Skeletal muscle satellite cell (primary cell): Measurements from ENCODE around the gene MANSC1.
"Not testable (repeated sequence)": the region's sequence is repeated elsewhere in the genome, so short reads cannot be mapped to it uniquely, and the experiment has no call there.

ENCODE experiments used
- H3K27me3 ChIP-seq: 2 replicates; pipeline ENCODE4 v1.7.0; 2013; ENCODE audit warnings: low read length; ENCODE audit not compliant: control insufficient read depth, insufficient read depth
- H3K36me3 ChIP-seq: 2 replicates; pipeline ENCODE4 v1.7.0; 2013; ENCODE audit warnings: mild to moderate bottlenecking, control low read depth, low read length; ENCODE audit not compliant: insufficient read depth
- H3K4me1 ChIP-seq: 2 replicates; pipeline ENCODE4 v1.7.0; 2013; ENCODE audit warnings: low read length; ENCODE audit not compliant: control insufficient read depth, insufficient read depth
- H3K4me2 ChIP-seq: 2 replicates; pipeline ENCODE4 v1.7.0; 2013; ENCODE audit warnings: mild to moderate bottlenecking, low read length
- H3K4me3 ChIP-seq: 2 replicates; pipeline ENCODE4 v1.7.0; 2013; ENCODE audit warnings: low read length
- H3K9ac ChIP-seq: 2 replicates; pipeline ENCODE4 v1.7.0; 2013; ENCODE audit warnings: mild to moderate bottlenecking, low read depth, low read length, moderate library complexity
- H3K9me3 ChIP-seq: replicated peaks from 2 replicates; pipeline ENCODE4 v1.7.0; 2013; ENCODE audit warnings: mild to moderate bottlenecking, control low read depth, low read length

Gene MANSC1

DNA sequence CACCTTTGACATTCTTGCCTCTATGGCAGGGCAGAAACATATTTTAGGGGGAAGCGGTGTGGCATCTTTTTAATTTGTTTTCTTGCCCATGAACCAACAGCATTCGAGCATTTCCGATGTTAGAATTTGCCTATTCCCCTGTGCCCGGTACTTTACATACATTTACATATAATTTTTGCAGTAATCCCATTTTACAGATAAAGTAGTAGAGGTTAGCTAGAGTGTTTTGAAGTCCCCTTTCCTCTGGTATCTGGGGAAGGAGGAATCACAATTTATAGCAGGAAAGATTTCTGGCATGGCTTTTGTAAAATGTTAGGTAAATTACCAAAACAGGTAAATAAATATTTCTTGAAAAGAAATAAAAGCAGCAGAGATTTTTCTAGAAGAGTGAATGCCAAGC lies 8.5 kb upstream of the MANSC1 start:
- H3K27me3 ChIP-seq = no peaks in the 10 kb centered on the region
- peak overlapping the region; percentile 80 for H3K4me2 ChIP-seq
- no peak overlapping the region for H3K4me3 ChIP-seq
- no peaks in the 10 kb centered on the region for H3K36me3 ChIP-seq
- peak overlapping the region; percentile 90 for H3K9ac ChIP-seq
- H3K4me1 ChIP-seq = peaks cover 14% of the 10 kb centered on the region
- no peaks in the 10 kb centered on the region for H3K9me3 ChIP-seq

DNA sequence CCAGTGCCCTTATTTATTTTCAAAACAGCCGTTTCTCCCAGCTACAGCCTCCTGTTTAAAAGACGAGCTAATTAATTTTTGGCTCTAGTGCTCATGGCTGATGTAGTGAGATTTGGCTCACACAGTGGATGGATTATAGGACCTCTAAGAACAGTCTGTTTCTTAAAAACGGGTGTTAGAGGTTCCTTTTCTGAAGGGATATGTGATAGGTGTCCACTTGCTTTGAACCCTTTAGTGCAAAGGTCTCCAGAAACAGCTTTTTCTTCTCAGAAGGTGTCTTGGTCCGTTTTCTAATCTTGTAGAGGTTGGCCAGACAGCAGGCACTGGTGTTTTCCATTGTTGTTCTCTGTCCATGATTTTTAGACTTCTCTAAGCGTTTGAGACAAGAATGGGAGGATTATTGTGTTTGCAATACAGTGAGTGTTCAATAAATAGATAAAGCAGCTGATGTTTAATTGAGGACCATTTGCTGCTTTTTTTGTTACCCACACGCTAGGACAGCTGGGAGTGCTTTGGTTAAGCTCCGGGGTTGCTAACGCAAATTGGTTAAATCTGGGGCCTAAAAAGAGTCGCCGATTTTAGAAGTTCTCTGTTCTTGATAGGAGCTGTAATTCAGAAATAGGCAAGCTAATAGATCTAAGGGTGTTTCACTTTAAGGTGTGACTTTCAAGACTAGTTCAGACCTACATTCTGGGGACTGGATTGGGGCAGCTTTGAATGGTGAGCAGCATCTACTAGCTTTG lies 7.8 kb upstream of the MANSC1 start:
- Histone ChIP-seq H3K36me3 (no peaks in the 10 kb centered on the region), H3K9ac (peak overlapping the region; percentile 90), H3K4me3 (peak overlapping the region; percentile 99), H3K4me2 (peak overlapping the region; percentile 80), H3K4me1 (peaks cover 14% of the 10 kb centered on the region), H3K9me3 (no peaks in the 10 kb centered on the region), H3K27me3 (no peaks in the 10 kb centered on the region)

DNA sequence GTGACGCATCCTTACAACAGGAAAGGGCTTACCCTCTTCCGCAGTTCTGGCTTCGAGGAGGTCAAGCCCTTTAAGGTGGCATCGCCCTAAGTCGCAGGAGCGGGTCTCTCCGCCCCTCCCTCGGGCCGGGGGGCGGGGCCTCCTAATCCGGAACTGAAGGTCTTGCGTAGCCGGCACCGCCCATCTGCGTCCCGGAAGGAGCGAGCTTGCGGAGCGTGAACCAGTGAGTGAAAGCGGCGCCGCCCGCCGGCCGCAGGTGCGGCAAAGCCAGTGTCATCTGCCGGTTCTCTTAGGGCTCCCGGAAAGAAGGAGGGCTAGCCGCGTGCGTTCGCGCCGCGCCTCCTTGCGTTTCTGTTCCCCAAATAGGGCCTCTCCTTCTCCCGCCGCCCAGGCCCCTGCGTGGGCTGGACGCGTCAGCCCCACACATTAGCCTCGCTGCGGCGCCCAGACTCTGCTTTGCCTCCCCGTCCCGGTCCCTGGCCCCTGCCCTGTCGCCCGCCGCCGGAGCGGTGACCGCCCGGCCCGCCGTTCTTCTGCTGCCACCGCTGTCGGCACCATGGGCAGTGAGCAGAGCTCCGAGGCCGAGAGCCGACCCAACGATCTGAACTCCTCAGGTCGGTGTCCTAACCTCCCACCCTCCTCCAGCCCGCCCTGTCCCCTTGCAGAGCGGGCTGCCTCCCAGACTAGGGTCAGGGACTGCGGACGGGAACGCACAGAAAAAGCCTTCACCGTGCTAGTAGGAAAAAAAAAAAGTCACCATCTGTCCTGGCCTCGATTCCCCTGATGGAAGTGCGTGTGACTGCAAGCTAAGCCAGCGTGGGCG lies 7.1 kb upstream of the MANSC1 start, which contains the start of gene BORCS5:
TSS of gene BORCS5 (plus strand) at position 183 of the 823 bp plus-strand sequence. CDS start at position 557, 374 bp downstream.
- H3K4me3 ChIP-seq = peak within 1 kb of the TSS; percentile 99
- H3K4me2 ChIP-seq = peak within 1 kb of the TSS; percentile 80
- H3K9me3 ChIP-seq = no peaks in the 10 kb centered on the region
- H3K4me1 ChIP-seq = peaks cover 14% of the 10 kb centered on the region
- H3K27me3 ChIP-seq = no peaks in the 10 kb centered on the region
- H3K36me3 ChIP-seq = no peaks in the 10 kb centered on the region
- peak within 1 kb of the TSS; percentile 90 for H3K9ac ChIP-seq

DNA sequence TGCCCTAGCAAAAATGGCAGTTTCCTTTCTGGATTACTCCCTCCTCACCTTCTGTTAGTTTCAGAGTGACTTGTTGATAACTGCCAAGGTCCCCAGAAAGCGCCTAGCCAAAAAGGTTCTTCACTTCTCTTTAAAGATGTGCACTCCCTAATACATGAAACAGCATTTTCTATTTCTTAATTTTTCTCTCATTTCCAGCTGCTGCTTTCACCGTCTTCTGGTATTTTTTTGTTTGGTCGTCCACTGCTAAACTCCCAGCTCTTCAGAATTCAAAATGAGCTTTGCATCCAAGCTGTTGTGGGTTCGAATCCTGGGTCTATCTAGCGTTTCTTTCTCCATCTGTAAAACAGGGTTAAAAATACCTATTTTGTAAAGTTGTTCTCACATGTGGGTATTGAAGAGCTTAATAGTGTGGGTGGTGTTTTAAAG lies 6.4 kb upstream of the MANSC1 start:
- Histone ChIP-seq H3K27me3 (no peaks in the 10 kb centered on the region), H3K9ac (peak overlapping the region; percentile 90), H3K4me2 (peak overlapping the region; percentile 80), H3K36me3 (no peaks in the 10 kb centered on the region), H3K4me3 (peak overlapping the region; percentile 99), H3K9me3 (no peaks in the 10 kb centered on the region), H3K4me1 (peaks cover 14% of the 10 kb centered on the region)

DNA sequence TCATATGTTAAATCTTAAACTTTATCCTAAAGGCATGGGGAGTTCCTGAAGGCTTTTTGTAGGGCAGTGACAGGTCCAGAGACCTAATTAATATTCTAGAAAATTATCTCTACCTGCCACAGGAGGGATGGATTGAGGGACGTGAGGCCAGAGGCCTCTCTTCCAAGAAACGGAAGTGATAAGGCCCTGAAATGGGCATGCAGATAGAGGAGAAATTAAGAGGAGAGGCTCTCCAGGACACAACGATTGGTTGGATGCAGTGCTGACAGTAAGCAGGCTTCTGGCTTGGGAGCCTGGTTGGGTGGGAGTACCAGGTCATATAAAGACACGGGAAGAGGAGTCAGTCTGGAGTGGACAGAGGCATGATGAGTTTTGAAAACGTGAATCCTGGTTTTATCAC lies 3.8 kb upstream of the MANSC1 start:
- Histone ChIP-seq H3K9me3 (no peaks in the 10 kb centered on the region), H3K36me3 (no peaks in the 10 kb centered on the region), H3K4me3 (no peak overlapping the region), H3K4me1 (peaks cover 14% of the 10 kb centered on the region), H3K9ac (no peak overlapping the region), H3K27me3 (peaks cover 3% of the 10 kb centered on the region), H3K4me2 (no peak overlapping the region)

GRCh38 chr12:12353276-12353675 lies 3.2 kb upstream of the MANSC1 start:
- Histone ChIP-seq H3K4me1 (peaks cover 10% of the 10 kb centered on the region), H3K27me3 (peaks cover 3% of the 10 kb centered on the region), H3K9ac (no peak overlapping the region), H3K4me2 (no peak overlapping the region), H3K4me3 (no peak overlapping the region), H3K9me3 (no peaks in the 10 kb centered on the region), H3K36me3 (no peaks in the 10 kb centered on the region)

GRCh38 chr12:12351468-12352185 lies 1.6 kb upstream of the MANSC1 start:
- not testable (repeated sequence) for H3K9ac ChIP-seq, H3K4me1 ChIP-seq, H3K4me3 ChIP-seq, H3K36me3 ChIP-seq, H3K27me3 ChIP-seq, H3K9me3 ChIP-seq, H3K4me2 ChIP-seq

- peaks cover 3% of the 10 kb centered on the region for H3K27me3 ChIP-seq
- H3K36me3 ChIP-seq = no peaks in the 10 kb centered on the region
- H3K4me2 ChIP-seq = no peak overlapping the region
- no peaks in the 10 kb centered on the region for H3K4me1 ChIP-seq
- no peak overlapping the region for H3K9ac ChIP-seq
- H3K9me3 ChIP-seq = no peaks in the 10 kb centered on the region
- no peak overlapping the region for H3K4me3 ChIP-seq
Measured at GRCh38 chr12:12350868-12351463, 924 bp upstream of the MANSC1 start.

- H3K27me3 ChIP-seq = no peaks in the 10 kb centered on the region
- no peak overlapping the region for H3K4me3 ChIP-seq
- H3K9ac ChIP-seq = no peak overlapping the region
- no peaks in the 10 kb centered on the region for H3K36me3 ChIP-seq
- peaks cover 12% of the 10 kb centered on the region for H3K4me1 ChIP-seq
- no peak overlapping the region for H3K4me2 ChIP-seq
- H3K9me3 ChIP-seq = no peaks in the 10 kb centered on the region
Measured at GRCh38 chr12:12338527-12339168, 11.4 kb downstream of the MANSC1 start.

GRCh38 chr12:12336511-12336910 lies 13.5 kb downstream of the MANSC1 start:
- no peak overlapping the region for H3K9ac ChIP-seq
- H3K9me3 ChIP-seq = no peaks in the 10 kb centered on the region
- peaks cover 12% of the 10 kb centered on the region for H3K4me1 ChIP-seq
- no peaks in the 10 kb centered on the region for H3K36me3 ChIP-seq
- no peak overlapping the region for H3K4me2 ChIP-seq
- no peak overlapping the region for H3K4me3 ChIP-seq
- peaks cover 7% of the 10 kb centered on the region for H3K27me3 ChIP-seq

DNA sequence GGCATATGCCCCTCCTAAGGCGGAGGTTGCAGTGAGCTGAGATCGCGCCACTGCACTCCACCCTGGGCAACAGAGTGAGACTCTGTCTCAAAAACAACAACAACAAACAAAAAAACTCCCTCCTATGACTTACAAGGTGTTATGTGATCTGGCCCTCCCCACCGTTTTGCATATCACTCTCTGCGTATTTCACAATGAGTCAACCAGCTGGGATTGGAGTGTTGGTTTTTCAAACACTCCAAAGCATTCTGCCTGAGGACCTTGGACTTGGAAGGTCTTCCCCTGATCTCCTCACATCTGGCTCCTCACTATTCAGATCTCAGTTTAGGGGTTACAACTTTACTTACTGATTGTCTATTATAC lies 14.0 kb downstream of the MANSC1 start:
- H3K27me3 ChIP-seq = peaks cover 8% of the 10 kb centered on the region
- H3K4me2 ChIP-seq = no peak overlapping the region
- H3K36me3 ChIP-seq = no peaks in the 10 kb centered on the region
- no peak overlapping the region for H3K4me3 ChIP-seq
- no peaks in the 10 kb centered on the region for H3K9me3 ChIP-seq
- H3K9ac ChIP-seq = no peak overlapping the region
- peaks cover 12% of the 10 kb centered on the region for H3K4me1 ChIP-seq
